ENCODE measurements around the gene SEMA3F. TPM values are rescaled to one million over a fixed set of nuclear protein-coding genes. Genes with fewer than 3 reads are reported as not detected.

SEMA3F gene
- total and polyA plus RNA-seq, 2 donors (not counting 3 experiments of a cell fraction or from before 2014, with no cell fraction given): 65.8 to 99.1 TPM

- dilution Hi-C loops (cut with MboI; ENCODE audit: extremely low pct_ligation_motif_present, low sequenced_read_pairs) (no loop called here), intact Hi-C loops (cut with micrococcal nuclease) (loop anchor here (5.0 kb wide), 1 partner anchor 50 kb away; no protein-coding TSS in a partner anchor)
- H3K27ac ChIP-seq (ENCODE audit: insufficient read depth, low read depth, low read length): no peak overlapping the region
- no peaks in the 10 kb centered on the region for H3K27me3 ChIP-seq (ENCODE audit: control insufficient read depth in 2 of 2, insufficient read depth in 2 of 2, low read length in 2 of 2)
- H2AFZ ChIP-seq (ENCODE audit: low read depth, low read length): no peak overlapping the region
- CTCF ChIA-PET: interaction anchor here (1.4 to 3.5 kb wide), 6 partner anchors 9 to 54 kb away, joined by 3 to 15 read pairs (median 6); partner anchors contain the start of gene GNAT1
- POLR2A ChIA-PET: no interaction called here
- no peaks in the 10 kb centered on the region for H4K20me1 ChIP-seq (replicated peaks; ENCODE audit: control insufficient read depth, extremely low read depth, insufficient read depth, low read length)
- H3K4me2 ChIP-seq (ENCODE audit: insufficient read depth, low read length): no peak overlapping the region
- FAIRE-seq (no peak), DNase-seq (ENCODE audit: low read depth, low spot score) (no peak)
- no peaks in the 10 kb centered on the region for H3K36me3 ChIP-seq (ENCODE audit: control insufficient read depth in 2 of 2, extremely low read depth in 1 of 2, insufficient read depth in 2 of 2, low read length in 2 of 2)
- no peaks in the 10 kb centered on the region for H3K9me3 ChIP-seq (replicated peaks; ENCODE audit: control insufficient read depth, insufficient read depth, low read length)
- no peak for TF ChIP-seq MAX (IDR thresholded peaks at IDR 0.05; ENCODE audit: insufficient read depth, insufficient read length)
- TF ChIP-seq MYC (IDR thresholded peaks at IDR 0.05; ENCODE audit: low read depth, low read length): no peak
- no peaks in the 10 kb centered on the region for H3K79me2 ChIP-seq (ENCODE audit: control insufficient read depth, insufficient read depth, low read length)
- no peak overlapping the region for H3K9ac ChIP-seq (replicated peaks; ENCODE audit: extremely low read depth, insufficient read depth, low read length)
- BruUV-seq (replicated peaks): no TSS peak
- H3K4me3 ChIP-seq (replicated peaks in 1 of 3; ENCODE audit: insufficient read depth in 1 of 3, low read depth in 1 of 3, low read length in 3 of 3): no peak overlapping the region
- H3K4me1 ChIP-seq (ENCODE audit: control insufficient read depth, extremely low read depth, insufficient read depth, low read length): peaks cover 26% of the 10 kb centered on the region
- no peaks in the 10 kb centered on the region for H3K9me1 ChIP-seq (replicated peaks; ENCODE audit: control insufficient read depth, extremely low read depth, insufficient read depth, low read length)
These were observed 18.3 kb upstream of the SEMA3F start for GRCh38 chr3:50136714-50137405.

- Histone ChIP-seq H3K9me1 (replicated peaks; ENCODE audit: control insufficient read depth, extremely low read depth, insufficient read depth, low read length) (no peaks in the 10 kb centered on the region), H3K27ac (ENCODE audit: insufficient read depth, low read depth, low read length) (peak overlapping the region; percentile 22), H3K4me1 (ENCODE audit: control insufficient read depth, extremely low read depth, insufficient read depth, low read length) (peaks cover 26% of the 10 kb centered on the region), H3K4me2 (ENCODE audit: insufficient read depth, low read length) (no peak overlapping the region), H3K9ac (replicated peaks; ENCODE audit: extremely low read depth, insufficient read depth, low read length) (no peak overlapping the region), H3K36me3 (ENCODE audit: control insufficient read depth in 2 of 2, extremely low read depth in 1 of 2, insufficient read depth in 2 of 2, low read length in 2 of 2) (no peaks in the 10 kb centered on the region), H3K27me3 (ENCODE audit: control insufficient read depth in 2 of 2, insufficient read depth in 2 of 2, low read length in 2 of 2) (no peaks in the 10 kb centered on the region), H4K20me1 (replicated peaks; ENCODE audit: control insufficient read depth, extremely low read depth, insufficient read depth, low read length) (no peaks in the 10 kb centered on the region), H2AFZ (ENCODE audit: low read depth, low read length) (no peak overlapping the region), H3K79me2 (ENCODE audit: control insufficient read depth, insufficient read depth, low read length) (no peaks in the 10 kb centered on the region), H3K4me3 (replicated peaks in 1 of 3; ENCODE audit: insufficient read depth in 1 of 3, low read depth in 1 of 3, low read length in 3 of 3) (no peak overlapping the region), H3K9me3 (replicated peaks; ENCODE audit: control insufficient read depth, insufficient read depth, low read length) (no peaks in the 10 kb centered on the region)
- TF ChIP-seq POLR2A (IDR thresholded peaks at IDR 0.05; ENCODE audit: low read depth, low read length) (no peak), JUN (IDR thresholded peaks at IDR 0.05; ENCODE audit: borderline replicate concordance, insufficient read depth, insufficient read length, low read depth) (no peak)
- dilution Hi-C loops (cut with MboI; ENCODE audit: extremely low pct_ligation_motif_present, low sequenced_read_pairs) (no loop called here), intact Hi-C loops (cut with micrococcal nuclease) (loop anchor here (5.0 kb wide), 1 partner anchor 50 kb away; no protein-coding TSS in a partner anchor)
- CTCF ChIA-PET: interaction anchor here (1.5 to 3.5 kb wide), 6 partner anchors 8 to 54 kb away, joined by 3 to 15 read pairs (median 6); partner anchors contain the start of gene GNAT1
- no peak for DNase-seq (ENCODE audit: low read depth, low spot score)
- BruUV-seq (replicated peaks): no TSS peak
- FAIRE-seq: no peak
- POLR2A ChIA-PET: no interaction called here
These were observed 17.6 kb upstream of the SEMA3F start for GRCh38 chr3:50137531-50137930.

All from endothelial cell of umbilical vein (primary cell).